ENCODE results near the gene SIPA1L3. TPM values are rescaled to one million over a fixed set of nuclear protein-coding genes. Genes with fewer than 3 reads are reported as not detected.

Gene SIPA1L3
- total RNA-seq, 1 experiment from 2014 or later: 4.4 TPM

DNA sequence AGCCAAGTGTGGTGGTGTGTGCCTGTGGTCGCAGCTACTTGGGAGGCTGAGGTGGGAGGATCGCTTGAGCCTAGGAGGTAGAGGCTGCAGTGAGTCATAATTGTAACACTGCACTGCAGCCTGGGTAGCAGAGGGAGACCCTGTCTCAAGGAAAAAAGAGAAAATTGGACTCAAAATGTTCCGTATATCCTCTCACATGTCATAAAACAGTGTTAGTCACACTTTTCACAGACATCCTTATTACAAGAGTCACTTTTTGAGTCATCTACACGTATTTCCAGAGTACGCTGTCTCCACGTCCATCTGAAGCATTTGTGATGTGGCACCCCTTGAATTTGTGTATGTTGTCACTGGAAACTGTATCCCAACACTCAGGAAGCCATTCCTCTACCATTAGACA is 133.0 kb downstream of the SIPA1L3 start:
- DNase-seq (ENCODE audit: low read depth, low spot score): no peak
- in situ Hi-C loops (cut with HindIII; ENCODE audit: low pct_unique_long_range_greater_than_20kb, low sequenced_read_pairs): no loop called here

DNA sequence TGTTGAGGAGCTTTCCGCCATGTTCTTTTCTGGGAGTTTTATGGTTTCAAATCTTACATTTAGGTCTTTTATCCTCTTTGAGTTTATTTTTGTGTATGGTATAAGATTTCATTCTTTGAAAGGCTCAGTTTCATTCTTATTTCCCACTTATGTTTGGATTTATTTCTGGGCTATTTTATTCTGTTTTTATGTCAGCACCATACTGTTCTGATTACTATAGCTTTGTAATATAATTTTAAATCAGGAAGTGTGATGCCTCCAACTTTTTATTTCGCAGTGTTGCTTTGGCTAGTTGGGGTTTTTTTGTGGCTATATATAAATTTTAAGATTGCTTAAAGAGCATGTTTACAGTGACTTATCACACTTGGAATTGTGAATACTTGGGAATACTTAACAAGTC is 135.1 kb downstream of the SIPA1L3 start:
- in situ Hi-C loops (cut with HindIII; ENCODE audit: low pct_unique_long_range_greater_than_20kb, low sequenced_read_pairs): no loop called here
- no peak for DNase-seq (ENCODE audit: low read depth, low spot score)

DNA sequence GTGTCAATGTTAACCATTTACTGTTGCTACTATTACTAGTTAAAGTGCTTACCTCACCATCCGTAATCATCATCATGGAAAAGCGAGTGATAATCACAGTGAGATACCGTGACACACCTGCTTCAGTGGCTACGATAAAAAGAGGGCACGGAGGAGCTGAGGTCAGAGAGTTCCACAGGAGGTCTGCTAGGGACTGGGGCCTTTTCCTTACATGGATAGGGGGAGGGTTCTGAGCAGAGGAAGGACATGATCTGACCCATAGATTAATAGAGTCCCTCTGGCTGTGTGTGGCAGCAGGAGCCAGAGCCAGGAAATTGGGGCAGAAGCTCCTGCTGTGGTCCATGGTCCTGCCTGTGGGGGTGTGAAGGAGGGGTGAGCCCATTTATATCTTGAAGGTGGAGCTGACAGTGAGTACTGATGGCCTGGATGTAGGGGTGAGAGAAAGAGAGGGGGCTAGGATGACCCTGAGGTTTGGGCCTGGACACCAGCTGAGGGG is 136.7 kb downstream of the SIPA1L3 start:
- in situ Hi-C loops (cut with HindIII; ENCODE audit: low pct_unique_long_range_greater_than_20kb, low sequenced_read_pairs): no loop called here
- no peak for DNase-seq (ENCODE audit: low read depth, low spot score)

DNA sequence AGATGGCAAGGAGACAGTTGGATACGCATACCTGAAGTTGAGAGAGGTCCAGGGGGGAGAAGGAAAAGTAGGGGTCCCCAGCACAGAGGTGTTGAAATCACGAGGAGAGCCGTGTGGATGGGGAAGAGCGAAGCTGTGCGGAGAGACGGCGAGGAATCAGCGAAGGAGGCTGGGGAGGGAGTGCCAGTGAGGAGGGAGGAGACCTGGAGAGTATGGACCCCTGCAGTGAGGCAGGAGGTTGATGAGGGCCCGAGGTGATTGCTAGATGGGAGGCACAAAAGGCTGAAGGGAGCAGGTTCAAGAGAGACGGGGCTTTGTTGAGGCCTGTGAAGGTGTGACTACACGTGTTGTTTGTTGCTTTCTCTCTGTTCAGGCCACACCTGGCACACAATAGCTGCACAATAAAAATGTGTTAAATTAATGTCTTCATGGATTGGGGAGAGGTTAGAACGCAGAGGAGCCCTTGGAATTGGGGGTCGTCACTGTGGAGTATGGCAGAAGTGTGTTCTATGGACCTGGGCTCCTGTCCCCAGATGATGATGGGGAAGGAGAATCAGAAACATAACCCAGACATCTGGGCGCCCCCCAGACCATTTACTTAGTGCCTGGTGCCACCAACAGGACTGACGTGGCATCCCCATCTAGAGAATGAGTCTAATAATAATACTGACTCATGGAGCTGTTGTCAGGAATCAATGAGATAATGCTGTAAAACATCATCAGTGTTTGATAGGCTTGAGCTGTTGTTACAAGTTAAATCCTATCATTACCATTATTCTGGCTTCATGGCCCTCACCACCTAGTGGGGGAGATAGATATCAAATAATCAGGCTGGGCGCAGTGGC is 137.5 kb downstream of the SIPA1L3 start:
- no peak for DNase-seq (ENCODE audit: low read depth, low spot score)
- in situ Hi-C loops (cut with HindIII; ENCODE audit: low pct_unique_long_range_greater_than_20kb, low sequenced_read_pairs): no loop called here

DNA sequence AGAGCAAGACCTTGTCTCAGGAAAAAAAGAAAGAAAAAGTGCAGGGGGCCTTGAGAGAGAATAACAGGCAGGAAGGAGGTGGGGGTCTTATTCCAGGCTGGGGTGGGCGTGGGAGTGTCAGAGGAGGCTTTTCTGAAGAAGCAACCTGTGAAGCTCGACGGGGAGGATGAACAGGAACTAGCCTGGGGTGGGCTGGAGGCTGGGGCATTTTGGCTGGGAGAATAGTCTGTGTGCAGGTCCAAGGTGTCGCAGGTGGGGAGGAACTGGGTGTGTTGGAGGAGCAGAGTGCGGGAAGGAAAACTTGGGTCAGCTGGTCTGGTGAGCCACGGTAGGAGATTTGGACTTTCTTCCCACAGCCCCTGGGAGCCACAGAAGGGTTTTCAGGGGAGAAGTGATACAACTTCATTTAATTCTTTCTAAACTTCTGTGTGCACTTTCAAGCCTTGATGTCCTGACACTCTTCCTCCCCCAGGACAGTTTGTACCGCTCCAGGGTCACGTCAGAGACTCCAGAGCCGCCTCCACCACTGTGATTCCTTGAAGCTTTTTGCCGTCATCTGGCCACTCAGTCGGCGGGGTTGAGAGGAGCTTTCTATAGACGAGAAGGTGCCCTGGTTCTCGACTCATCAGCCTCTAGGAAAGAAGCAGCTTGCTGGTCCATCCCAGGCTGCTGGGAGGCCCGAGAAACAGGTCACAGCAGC is 138.7 kb downstream of the SIPA1L3 start:
- in situ Hi-C loops (cut with HindIII; ENCODE audit: low pct_unique_long_range_greater_than_20kb, low sequenced_read_pairs): no loop called here
- DNase-seq (ENCODE audit: low read depth, low spot score): no peak

DNA sequence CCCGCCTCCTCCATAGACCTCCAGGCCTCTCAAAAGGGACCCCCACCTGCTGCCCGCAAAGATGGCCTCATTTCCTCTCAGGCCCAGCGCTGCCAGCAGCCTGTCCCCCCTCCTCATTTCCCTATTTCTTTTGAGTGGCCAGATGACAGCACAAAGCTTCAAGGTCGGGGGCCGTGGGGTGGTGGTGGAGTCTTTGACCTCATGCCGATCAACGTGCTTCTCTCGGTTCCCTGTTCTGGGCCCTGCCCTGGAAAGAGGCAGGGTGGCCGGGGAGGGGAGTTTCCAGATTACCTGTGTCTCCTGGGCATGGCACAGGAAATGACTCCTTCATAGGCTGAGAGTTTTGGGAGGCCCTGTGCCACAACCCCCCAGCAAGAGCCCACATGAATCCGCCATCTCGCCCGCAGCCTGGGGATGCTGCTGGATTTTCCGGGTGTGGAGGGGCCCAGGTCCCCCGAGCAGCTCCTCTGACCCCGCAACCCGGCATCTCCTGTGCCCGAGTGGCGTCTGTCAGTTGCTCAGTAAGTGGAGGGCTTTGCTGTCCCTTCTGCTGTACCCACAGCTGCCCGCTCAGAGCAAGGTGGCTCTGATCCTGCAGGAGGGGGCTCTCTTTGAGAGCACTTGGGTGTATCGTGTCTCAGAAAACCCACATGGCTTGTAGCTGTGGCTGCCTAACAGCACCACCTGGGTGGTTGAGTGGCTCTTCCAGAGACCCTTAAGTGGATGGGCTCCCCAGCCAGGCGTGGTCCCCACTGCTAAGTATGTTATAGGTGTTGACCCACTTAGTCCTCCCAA is 139.4 kb downstream of the SIPA1L3 start:
- DNase-seq (ENCODE audit: low read depth, low spot score): no peak
- in situ Hi-C loops (cut with HindIII; ENCODE audit: low pct_unique_long_range_greater_than_20kb, low sequenced_read_pairs): no loop called here

DNA sequence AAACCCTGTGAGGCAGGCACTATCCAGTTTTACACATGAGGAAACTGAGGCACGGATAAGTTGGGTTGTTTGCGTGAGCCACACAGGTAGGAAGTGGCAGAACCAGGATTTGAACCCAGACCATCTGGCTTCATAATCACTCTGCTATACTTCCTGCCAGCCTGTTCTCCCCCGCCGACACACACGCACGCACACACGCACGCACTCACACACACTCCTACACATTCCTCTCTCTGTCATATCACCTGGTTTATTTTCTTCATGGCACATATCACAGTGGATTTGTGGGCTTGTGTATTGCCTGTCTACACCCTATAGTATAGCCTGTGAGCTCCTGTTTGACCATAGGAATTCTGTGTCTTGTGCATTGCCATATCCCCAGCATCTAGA is 140.0 kb downstream of the SIPA1L3 start:
- in situ Hi-C loops (cut with HindIII; ENCODE audit: low pct_unique_long_range_greater_than_20kb, low sequenced_read_pairs): no loop called here
- no peak for DNase-seq (ENCODE audit: low read depth, low spot score)

DNA sequence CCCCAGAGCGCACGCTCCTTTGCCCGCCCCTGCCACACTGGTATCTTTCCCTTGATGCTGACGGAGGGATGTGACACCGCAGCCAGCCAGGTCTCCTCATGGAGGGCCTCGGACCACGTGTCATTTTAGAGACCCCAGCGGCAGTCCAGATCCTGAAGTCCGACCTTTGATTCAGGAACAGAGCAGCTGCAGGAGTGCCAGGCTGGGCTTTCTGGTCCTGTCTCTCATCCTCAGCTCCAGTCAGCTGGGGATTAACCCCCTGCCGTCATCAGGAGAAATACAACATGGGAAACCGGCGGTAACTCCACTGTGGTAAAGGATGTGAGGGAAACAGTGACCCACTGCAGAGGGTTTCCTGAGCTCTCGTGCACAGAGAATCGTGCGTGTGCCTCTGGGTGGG is 140.6 kb downstream of the SIPA1L3 start:
- no peak for DNase-seq (ENCODE audit: low read depth, low spot score)
- in situ Hi-C loops (cut with HindIII; ENCODE audit: low pct_unique_long_range_greater_than_20kb, low sequenced_read_pairs): no loop called here

DNA sequence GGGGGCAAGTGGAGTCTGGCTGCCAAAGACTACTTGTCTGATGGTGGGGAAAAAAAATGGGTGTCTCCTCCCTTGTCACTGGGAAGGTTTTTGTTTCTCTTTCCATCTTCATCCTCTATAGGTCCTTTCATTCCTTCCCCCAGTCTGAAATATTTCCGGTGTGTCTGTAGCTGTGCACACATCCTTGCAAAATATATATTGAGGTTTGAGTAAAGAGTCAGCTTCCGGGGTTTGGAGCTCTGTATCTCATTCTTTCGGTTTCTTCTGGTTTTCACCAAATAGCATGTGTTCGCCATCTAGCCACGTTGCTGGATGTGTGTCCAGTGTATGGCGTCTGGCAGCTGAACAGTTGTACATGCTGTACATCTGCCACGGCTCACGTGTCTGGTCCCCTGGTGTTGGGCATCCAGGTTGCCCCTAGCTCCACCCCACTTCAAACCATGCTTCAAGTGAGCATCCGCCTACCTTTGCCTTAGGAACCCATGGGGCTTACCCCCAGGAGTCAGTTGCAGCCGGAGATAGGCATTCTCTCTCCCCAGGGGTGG is 142.2 kb downstream of the SIPA1L3 start:
- no peak for DNase-seq (ENCODE audit: low read depth, low spot score)
- in situ Hi-C loops (cut with HindIII; ENCODE audit: low pct_unique_long_range_greater_than_20kb, low sequenced_read_pairs): no loop called here

DNA sequence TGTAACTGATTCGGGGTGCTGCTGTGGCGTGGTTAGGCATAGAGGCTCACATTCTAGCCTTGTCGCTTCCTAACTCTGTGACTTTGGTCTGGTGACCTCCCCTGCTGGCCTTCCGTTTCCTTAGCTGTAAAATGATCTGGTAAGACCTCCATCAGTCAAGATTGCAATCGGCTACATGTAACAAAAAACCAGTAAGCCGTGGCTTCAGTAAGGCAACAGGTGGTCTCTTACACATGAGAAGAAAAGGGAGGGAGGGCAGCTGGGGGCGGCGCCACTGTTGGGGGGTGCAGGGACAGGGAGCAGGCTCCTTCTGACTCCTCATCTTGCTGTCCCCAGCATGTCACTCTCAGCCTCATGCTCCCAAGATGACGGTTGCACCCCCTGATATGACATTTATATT is 148.0 kb downstream of the SIPA1L3 start:
- DNase-seq (ENCODE audit: low read depth, low spot score): no peak
- in situ Hi-C loops (cut with HindIII; ENCODE audit: low pct_unique_long_range_greater_than_20kb, low sequenced_read_pairs): no loop called here

DNA sequence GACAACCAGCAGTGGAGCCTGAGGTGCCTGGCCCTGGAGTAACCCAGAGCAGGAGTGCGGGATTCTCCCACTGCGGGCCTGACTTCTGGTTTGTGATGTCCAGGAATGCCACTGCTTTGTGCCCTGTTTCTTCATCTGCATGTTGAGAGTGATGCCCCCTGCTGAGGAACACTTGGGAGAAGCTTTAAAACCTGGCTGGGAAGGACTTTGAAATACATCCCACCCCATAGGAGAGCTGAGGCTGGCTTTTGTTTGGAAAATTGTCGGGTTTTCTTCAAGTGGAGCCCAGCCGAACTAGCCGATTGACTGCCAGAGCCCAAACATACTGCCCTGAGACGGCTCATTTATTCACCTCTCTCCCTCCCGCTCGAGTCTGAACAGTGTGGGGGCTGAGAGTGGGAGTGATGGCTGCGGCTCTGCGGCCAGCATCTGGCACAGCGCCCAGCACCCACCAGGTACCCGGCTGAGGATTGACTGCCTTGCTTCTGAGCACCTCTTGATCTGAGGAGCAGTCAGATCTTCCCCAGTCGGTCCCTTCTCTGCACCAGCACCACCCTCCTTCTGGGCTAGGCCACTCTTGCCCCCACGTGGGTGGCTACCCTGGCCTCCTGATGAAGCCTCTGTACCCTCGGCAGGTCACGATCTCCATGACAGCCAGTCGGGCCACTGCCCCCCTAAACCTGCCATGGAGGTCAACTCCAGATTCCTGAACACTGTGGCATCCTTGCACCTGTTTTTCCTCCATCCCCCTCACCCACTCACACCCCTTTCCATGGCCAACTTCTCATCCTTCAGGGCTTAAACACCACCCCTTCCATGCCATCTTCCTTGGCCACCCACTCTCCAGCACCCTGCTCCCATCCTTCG is 148.9 kb downstream of the SIPA1L3 start:
- in situ Hi-C loops (cut with HindIII; ENCODE audit: low pct_unique_long_range_greater_than_20kb, low sequenced_read_pairs): no loop called here
- no peak for DNase-seq (ENCODE audit: low read depth, low spot score)

DNA sequence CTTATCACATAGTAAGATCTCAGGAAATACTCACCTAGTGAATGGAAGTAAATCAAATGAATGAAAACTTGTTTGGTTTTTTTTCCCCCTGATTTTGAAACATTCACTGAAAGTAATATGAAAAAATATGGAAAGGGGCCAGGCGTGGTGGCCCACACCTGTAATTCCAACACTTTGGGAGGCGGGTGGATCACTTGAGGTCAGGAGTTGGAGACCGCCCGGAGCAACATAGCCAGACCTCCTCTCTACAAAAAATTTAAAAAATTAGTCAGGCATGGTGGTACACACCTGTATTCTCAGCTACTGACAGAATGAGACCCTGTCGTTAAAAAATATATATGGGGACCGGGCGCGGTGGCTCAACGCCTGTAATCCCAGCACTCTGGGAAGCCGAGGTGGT is 149.6 kb downstream of the SIPA1L3 start:
- DNase-seq (ENCODE audit: low read depth, low spot score): no peak
- in situ Hi-C loops (cut with HindIII; ENCODE audit: low pct_unique_long_range_greater_than_20kb, low sequenced_read_pairs): no loop called here

DNA sequence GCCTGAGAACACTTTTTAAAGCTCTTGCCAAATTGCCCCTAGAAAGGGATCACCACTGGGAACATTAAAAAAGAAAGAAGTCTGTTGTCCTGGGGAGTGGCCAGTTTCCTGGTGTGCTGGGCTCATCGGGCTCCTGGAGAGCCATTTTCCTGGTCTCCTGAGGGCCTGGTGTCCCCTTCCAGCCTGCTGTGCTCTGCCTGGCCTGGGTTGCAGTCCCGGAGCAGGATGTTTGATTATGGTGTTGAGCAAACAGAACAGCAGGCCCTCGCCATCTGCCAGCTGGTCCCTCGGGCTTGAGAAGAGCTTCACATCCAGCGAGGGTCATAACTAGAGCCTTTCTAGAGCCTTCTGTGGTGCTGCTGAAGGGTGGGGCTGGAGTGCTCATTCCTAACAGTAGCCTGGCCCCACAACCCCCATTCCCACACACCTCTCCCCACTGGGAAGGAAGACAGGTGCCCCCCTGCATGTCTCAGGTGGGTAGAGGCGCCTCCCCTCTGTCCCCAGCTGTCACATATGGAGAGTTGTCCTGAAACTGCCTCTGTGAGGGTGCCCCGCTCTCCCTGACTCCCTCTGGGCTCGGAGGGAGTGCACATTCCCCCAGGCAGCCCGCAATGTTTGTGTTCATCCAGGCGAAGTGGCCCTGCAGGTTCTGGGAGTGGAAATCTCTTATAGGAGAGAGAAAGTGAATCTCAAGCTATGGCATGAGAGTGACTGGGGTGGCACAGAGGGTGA is 151.1 kb downstream of the SIPA1L3 start:
- in situ Hi-C loops (cut with HindIII; ENCODE audit: low pct_unique_long_range_greater_than_20kb, low sequenced_read_pairs): no loop called here
- DNase-seq (ENCODE audit: low read depth, low spot score): no peak

DNA sequence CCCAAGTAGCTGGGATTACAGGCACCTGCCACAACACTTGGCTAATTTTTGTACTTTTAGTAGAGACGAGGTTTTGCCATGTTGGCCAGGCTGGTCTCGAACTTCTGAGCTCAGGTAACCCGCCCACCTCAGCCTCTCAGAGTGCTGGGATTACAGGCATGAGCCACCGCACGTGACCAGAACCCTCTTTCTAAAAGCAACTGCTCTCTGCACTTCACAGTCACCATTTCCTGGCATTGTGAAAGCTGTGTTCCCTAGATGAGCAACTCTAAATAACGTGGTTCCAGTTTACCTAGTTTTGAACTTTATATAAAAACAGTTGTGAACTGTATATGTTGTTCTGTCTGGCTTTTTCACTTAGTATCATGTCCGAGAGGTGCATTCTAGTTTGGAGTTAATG is 152.9 kb downstream of the SIPA1L3 start:
- DNase-seq (ENCODE audit: low read depth, low spot score): no peak
- in situ Hi-C loops (cut with HindIII; ENCODE audit: low pct_unique_long_range_greater_than_20kb, low sequenced_read_pairs): no loop called here

DNA sequence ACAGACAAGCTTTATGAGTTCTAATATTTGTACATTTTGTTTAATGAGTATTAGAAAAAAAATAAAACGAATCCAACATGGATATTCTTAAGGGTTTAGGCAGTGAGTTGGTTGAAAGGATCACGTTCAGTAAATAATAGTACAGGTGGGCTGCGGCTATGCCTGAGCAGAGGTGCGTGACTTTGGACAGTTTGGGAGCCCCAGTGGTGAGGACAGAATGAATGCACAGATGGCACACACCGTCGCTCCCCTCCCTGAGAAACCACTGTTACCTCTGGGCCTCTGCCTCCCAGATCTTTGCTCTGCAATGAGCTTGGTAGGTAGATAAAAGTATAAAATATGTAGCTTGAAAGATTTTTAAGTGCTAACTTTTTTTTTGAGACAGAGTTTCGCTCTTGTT is 153.3 kb downstream of the SIPA1L3 start:
- in situ Hi-C loops (cut with HindIII; ENCODE audit: low pct_unique_long_range_greater_than_20kb, low sequenced_read_pairs): no loop called here
- no peak for DNase-seq (ENCODE audit: low read depth, low spot score)

DNA sequence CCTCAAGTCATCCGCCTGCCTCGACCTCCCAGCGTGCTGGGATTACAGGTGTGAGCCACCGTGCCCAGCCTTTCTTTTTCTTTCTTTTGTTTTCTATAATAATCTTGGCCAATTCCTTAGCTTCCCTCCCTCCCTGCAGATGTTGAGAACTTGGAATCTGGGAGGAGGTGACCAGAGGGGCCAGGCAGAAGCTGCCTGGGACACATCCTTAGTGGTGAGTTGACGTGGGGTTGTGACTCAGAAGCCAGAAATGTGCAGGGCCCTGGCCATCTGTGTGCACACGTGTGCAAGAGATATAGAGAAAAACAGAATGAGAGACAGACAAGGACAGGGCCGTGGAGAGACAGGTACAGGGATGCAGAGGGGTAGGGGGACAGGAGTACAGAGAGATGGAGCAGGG is 154.3 kb downstream of the SIPA1L3 start:
- in situ Hi-C loops (cut with HindIII; ENCODE audit: low pct_unique_long_range_greater_than_20kb, low sequenced_read_pairs): no loop called here
- DNase-seq (ENCODE audit: low read depth, low spot score): no peak
